Keratinocyte (primary cell): Measurements from ENCODE around the gene C1orf167.

Experiments
- CTCF ChIP-seq, 3 experiments: IDR thresholded peaks in 1 of 3; conservative IDR thresholded peaks in 1 of 3; optimal IDR thresholded peaks in 1 of 3; 2 replicates in 2 of 3; 3 replicates in 1 of 3; pipeline versions ENCODE3 to v1.5.1; 2011; ENCODE audit warnings: low read length in 3 of 3, mild to moderate bottlenecking in 3 of 3, moderate library complexity in 2 of 3, control low read depth in 1 of 3, inconsistent platforms in 1 of 3; ENCODE audit not compliant: insufficient read depth in 2 of 3; ENCODE audit errors: extremely low read depth in 1 of 3
- EZH2 ChIP-seq: IDR thresholded peaks from one replicate; pipeline ENCODE4 v1.6.1; 2012; ENCODE audit warnings: inconsistent platforms, mild to moderate bottlenecking, low read length, moderate library complexity

GRCh38 chr1:11796036-11796828 lies 34.2 kb downstream of the C1orf167 start:
- TF ChIP-seq CTCF (optimal IDR thresholded peaks at IDR 0.05 in 1 of 3, IDR thresholded peaks at IDR 0.05 in 1 of 3, conservative IDR thresholded peaks at IDR 0.05 in 1 of 3; ENCODE audit: extremely low read depth in 1 of 3, insufficient read depth in 2 of 3, low read length in 3 of 3) (no peak), EZH2 (no peak)
